GM23338 (cell line): ENCODE measurements around the gene MED13L.

Source experiments
- CREB1 ChIP-seq: fragments of 250-450 bp; sonication (Bioruptor Pico); IDR thresholded peaks from 2 replicates; pipeline ENCODE4 v1.5.0; 2020; ENCODE audit warnings: low read depth, mild to moderate bottlenecking, moderate library complexity
- CTCF ChIP-seq, 2 experiments: fragments of 200-600 bp in 1 of 2; sonication (generic) in 1 of 2; conservative IDR thresholded peaks; 2 replicates each; pipeline versions ENCODE4 v1.5.1 to v1.6.1; 2016 to 2017; ENCODE audit warnings: antibody characterized with exemption in 2 of 2, low read depth in 2 of 2, mild to moderate bottlenecking in 2 of 2, moderate library complexity in 1 of 2
- ETS1 ChIP-seq: IDR thresholded peaks from 2 replicates; pipeline ENCODE4 v1.6.1; 2016; ENCODE audit warnings: antibody characterized with exemption
- EZH2 ChIP-seq: fragments of 200-600 bp; sonication (generic); IDR thresholded peaks from one replicate; pipeline ENCODE4 v1.8.0; 2017; ENCODE audit warnings: antibody characterized with exemption, mild to moderate bottlenecking, low read depth; ENCODE audit not compliant: unreplicated experiment
- EZH2phosphoT487 ChIP-seq: fragments of 200-600 bp; sonication (generic); IDR thresholded peaks from one replicate; pipeline ENCODE4 v1.8.1; 2018; ENCODE audit warnings: antibody characterized with exemption; ENCODE audit not compliant: unreplicated experiment
- JUNB ChIP-seq: IDR thresholded peaks from one replicate; pipeline ENCODE4 v1.6.1; 2016; ENCODE audit warnings: antibody characterized with exemption; ENCODE audit not compliant: unreplicated experiment
- NANOG ChIP-seq: IDR thresholded peaks from 2 replicates; pipeline ENCODE4 v1.6.1; 2016; ENCODE audit warnings: antibody characterized with exemption, borderline replicate concordance
- POLR2AphosphoS5 ChIP-seq: IDR thresholded peaks from 2 replicates; pipeline ENCODE4 v1.6.1; 2016; ENCODE audit warnings: antibody characterized with exemption, low read depth
- REST ChIP-seq: IDR thresholded peaks from one replicate; pipeline ENCODE4 v1.6.1; 2018; ENCODE audit warnings: antibody characterized with exemption; ENCODE audit not compliant: unreplicated experiment
- STAT1 ChIP-seq: IDR thresholded peaks from one replicate; pipeline ENCODE4 v1.6.1; 2016; ENCODE audit warnings: antibody characterized with exemption; ENCODE audit not compliant: unreplicated experiment
- ZNF114 ChIP-seq: fragments of 250-450 bp; sonication (Bioruptor Pico); IDR thresholded peaks from 2 replicates; pipeline ENCODE4 v1.5.0; 2020; ENCODE audit warnings: mild to moderate bottlenecking, moderate library complexity
- ZNF331 ChIP-seq: fragments of 250-450 bp; sonication (Bioruptor Pico); IDR thresholded peaks from 2 replicates; pipeline ENCODE4 v1.5.0; 2020; ENCODE audit warnings: low read depth, mild to moderate bottlenecking, moderate library complexity
- ZNF462 ChIP-seq: fragments of 250-450 bp; sonication (Bioruptor Pico); IDR thresholded peaks from 2 replicates; pipeline ENCODE4 v1.5.0; 2020; ENCODE audit warnings: mild to moderate bottlenecking, moderate library complexity

- TF ChIP-seq CTCF (conservative IDR thresholded peaks at IDR 0.05; ENCODE audit: low read depth in 2 of 2) (no peak), EZH2 (no peak), JUNB (no peak), REST (no peak), POLR2AphosphoS5 (no peak), ETS1 (no peak), EZH2phosphoT487 (no peak), ZNF114 (CRISPR knock-in tag) (no peak), CREB1 (CRISPR knock-in tag) (no peak), ZNF331 (CRISPR knock-in tag) (no peak), NANOG (no peak), STAT1 (no peak), ZNF462 (no peak)
These were observed 332.5 kb downstream of the MED13L start for GRCh38 chr12:115944837-115945490.
